Fibroblast of the conjunctiva (primary cell): Measurements from ENCODE around the gene OR2T10.
"Not testable (repeated sequence)": the region's sequence is repeated elsewhere in the genome, so short reads cannot be mapped to it uniquely, and the experiment has no call there.

ENCODE experiments used
- DNase-seq: peaks from one replicate; pipeline ENCODE4 v3.0.0-alpha.2; 2010; ENCODE audit warnings: low read depth

The OR2T10 gene

GRCh38 chr1:248593226-248593625 lies 4.3 kb downstream of the OR2T10 start:
- no peak for DNase-seq

GRCh38 chr1:248592655-248593054 lies 4.8 kb downstream of the OR2T10 start:
- no peak for DNase-seq

- DNase-seq, result no peak
Measured at GRCh38 chr1:248590055-248590454, 7.4 kb downstream of the OR2T10 start.

- no peak for DNase-seq
Measured at GRCh38 chr1:248589334-248589733, 8.2 kb downstream of the OR2T10 start.

- DNase-seq, result no peak
Measured at GRCh38 chr1:248585266-248585665, 12.2 kb downstream of the OR2T10 start.

GRCh38 chr1:248576260-248576980 lies 21.1 kb downstream of the OR2T10 start:
- no peak for DNase-seq

- not testable (repeated sequence) for DNase-seq
Measured at GRCh38 chr1:248574657-248575056, 22.8 kb downstream of the OR2T10 start, which contains the start of gene OR2T34. TSS of gene OR2T34 (minus strand) at chr1:248574757. CDS start at chr1:248574757, 0 bp downstream.

- not testable (repeated sequence) for DNase-seq
Measured at GRCh38 chr1:248573856-248574255, 23.6 kb downstream of the OR2T10 start.

GRCh38 chr1:248572049-248572448 lies 25.5 kb downstream of the OR2T10 start:
- not testable (repeated sequence) for DNase-seq

GRCh38 chr1:248570811-248571210 lies 26.7 kb downstream of the OR2T10 start:
- not testable (repeated sequence) for DNase-seq

GRCh38 chr1:248569049-248569448 lies 28.5 kb downstream of the OR2T10 start:
- DNase-seq, result not testable (repeated sequence)

GRCh38 chr1:248565530-248566373 lies 31.7 kb downstream of the OR2T10 start:
- not testable (repeated sequence) for DNase-seq

GRCh38 chr1:248562672-248563071 lies 34.8 kb downstream of the OR2T10 start, which contains the start of gene OR2T29:
TSS of gene OR2T29 (minus strand) at chr1:248562772. CDS start at chr1:248559491, 3,281 bp downstream.
- not testable (repeated sequence) for DNase-seq

GRCh38 chr1:248551027-248551426 lies 46.5 kb downstream of the OR2T10 start:
- not testable (repeated sequence) for DNase-seq

- DNase-seq, result not testable (repeated sequence)
Measured at GRCh38 chr1:248547383-248547782, 50.1 kb downstream of the OR2T10 start.
